LNCaP clone FGC (cell line): Measurements from ENCODE around the gene RAB11FIP4.

Experiments used
- DNase-seq: peaks from one replicate; pipeline ENCODE4 v3.0.0-alpha.2; 2011; ENCODE audit warnings: low read depth
- H3K4me3 ChIP-seq: 2 replicates; pipeline ENCODE4 v1.5.1; 2011; ENCODE audit warnings: mild to moderate bottlenecking, low read depth, low read length, control low read depth
- CTCF ChIP-seq: IDR thresholded peaks from 2 replicates; pipeline ENCODE4 v1.5.1; 2012; ENCODE audit warnings: mild to moderate bottlenecking; ENCODE audit not compliant: control insufficient read depth, insufficient read depth; ENCODE audit errors: extremely low read depth

Gene RAB11FIP4

GRCh38 chr17:31416503-31416923 lies 25.0 kb downstream of the RAB11FIP4 start:
- no peak for TF ChIP-seq CTCF
- no peak overlapping the region for H3K4me3 ChIP-seq
- no peak for DNase-seq

GRCh38 chr17:31417051-31417792 lies 25.7 kb downstream of the RAB11FIP4 start:
- no peak for DNase-seq
- TF ChIP-seq CTCF = no peak
- H3K4me3 ChIP-seq = no peak overlapping the region

- H3K4me3 ChIP-seq = no peak overlapping the region
- DNase-seq = no peak
- TF ChIP-seq CTCF = no peak
Observed at GRCh38 chr17:31418773-31419350, 27.4 kb downstream of the RAB11FIP4 start.

GRCh38 chr17:31422443-31422842 lies 31.0 kb downstream of the RAB11FIP4 start:
- no peak for DNase-seq
- no peak overlapping the region for H3K4me3 ChIP-seq

GRCh38 chr17:31424944-31425281 lies 33.4 kb downstream of the RAB11FIP4 start:
- no peak overlapping the region for H3K4me3 ChIP-seq

More at GRCh38 chr17:31422443-31422842, 31.0 kb downstream of the RAB11FIP4 start:
- TF ChIP-seq CTCF = no peak

GRCh38 chr17:31425282-31426040 lies 34.0 kb downstream of the RAB11FIP4 start:
- no peak for DNase-seq
- no peak for TF ChIP-seq CTCF
- no peak overlapping the region for H3K4me3 ChIP-seq

More at GRCh38 chr17:31424944-31425281, 33.4 kb downstream of the RAB11FIP4 start:
- TF ChIP-seq CTCF = no peak
- no peak for DNase-seq
